Prostate gland (tissue), 2 donors: Measurements from ENCODE around the gene TRMT112. TPM values are rescaled to one million over a fixed set of nuclear protein-coding genes. Genes with fewer than 3 reads are reported as not detected.

ENCODE experiments used
- DNase-seq: peaks from one replicate; pipeline ENCODE4 v3.0.0-alpha.2; 2019; ENCODE audit warnings: low spot score
- H3K27ac ChIP-seq, 2 donors: fragments of 200-600 bp; sonication (generic); 2 replicates each; pipeline ENCODE4 v1.5.1; 2017 to 2019
- H3K27me3 ChIP-seq: fragments of 200-600 bp; sonication (generic); replicated peaks from 2 replicates; pipeline ENCODE4 v1.5.1; 2019; ENCODE audit not compliant: insufficient read depth
- H3K36me3 ChIP-seq, 2 donors: fragments of 200-600 bp; sonication (generic); 1 replicate in 1 of 2; 2 replicates in 1 of 2; pipeline versions ENCODE4 v1.5.1 to v1.8.1; 2017 to 2019
- H3K4me1 ChIP-seq: fragments of 200-600 bp; sonication (generic); replicated peaks from 2 replicates; pipeline ENCODE4 v1.5.1; 2019
- H3K4me3 ChIP-seq, 2 donors: fragments of 200-600 bp; sonication (generic); 2 replicates each; pipeline ENCODE4 v1.5.1; 2017 to 2019
- H3K9me3 ChIP-seq: fragments of 200-600 bp; sonication (generic); 2 replicates; pipeline ENCODE4 v1.5.1; 2017
- CTCF ChIP-seq, 4 experiments: fragments of 200-600 bp in 2 of 4; fragments of 450-650 bp in 2 of 4; sonication (generic) in 2 of 4; IDR thresholded peaks; 1 replicate in 3 of 4; 2 replicates in 1 of 4; pipeline ENCODE4 v1.5.1; 2016 to 2019; ENCODE audit warnings: antibody characterized with exemption in 4 of 4, mild to moderate bottlenecking in 2 of 4, moderate library complexity in 2 of 4
- POLR2A ChIP-seq: fragments of 450-650 bp; IDR thresholded peaks from one replicate; pipeline ENCODE4 v1.6.1; 2016; ENCODE audit warnings: antibody characterized with exemption, mild to moderate bottlenecking
- POLR2AphosphoS5 ChIP-seq: sonication (generic); formaldehyde crosslinking; IDR thresholded peaks from one replicate; pipeline ENCODE4 v1.6.1; 2017; ENCODE audit warnings: antibody characterized with exemption
- WGBS: methylation state at CpG from one replicate; pipeline ENCODE4 v1.1.5; 2018; 5-methylcytosine and 5-hydroxymethylcytosine counted together
- intact Hi-C: fragments of 100-400 bp; cut with DNase I; formaldehyde crosslinking; loops from one replicate; pipeline ENCODE4 v1.14.2; 2022
- total RNA-seq, 2 donors: library from RNA; depleted of rRNA; stranded (reverse); fragments of >200 nt; gene quantifications; one replicate each; pipeline ENCODE4 v1.1.0, GENCODE V29; 2016

The TRMT112 gene
- total RNA-seq, 2 donors from 2014 or later: 328 to 400 TPM

- H3K36me3 ChIP-seq: no peaks in the 10 kb centered on the region
- TF ChIP-seq CTCF (IDR thresholded peaks at IDR 0.05) (no peak), POLR2A (no peak), POLR2AphosphoS5 (no peak)
- intact Hi-C loops: no loop called here
- no peak overlapping the region for H3K4me3 ChIP-seq
- no peaks in the 10 kb centered on the region for H3K9me3 ChIP-seq
- 60% methylated on average over 2 of the region's 2 CpGs for WGBS
- H3K27me3 ChIP-seq: no peaks in the 10 kb centered on the region
- no peak for DNase-seq
- no peaks in the 10 kb centered on the region for H3K4me1 ChIP-seq
- H3K27ac ChIP-seq: no peak overlapping the region
Observed at GRCh38 chr11:64275841-64276240, 41.5 kb downstream of the TRMT112 start.

- 86% methylated on average over 15 of the region's 15 CpGs for WGBS
- intact Hi-C loops: no loop called here
- H3K27ac ChIP-seq: no peak overlapping the region
- TF ChIP-seq POLR2AphosphoS5 (no peak), CTCF (IDR thresholded peaks at IDR 0.05) (no peak), POLR2A (no peak)
- H3K4me1 ChIP-seq: no peaks in the 10 kb centered on the region
- no peaks in the 10 kb centered on the region for H3K9me3 ChIP-seq
- H3K4me3 ChIP-seq: no peak overlapping the region
- DNase-seq: no peak
- no peaks in the 10 kb centered on the region for H3K36me3 ChIP-seq
- H3K27me3 ChIP-seq: no peaks in the 10 kb centered on the region
Observed at GRCh38 chr11:64275031-64275800, 42.1 kb downstream of the TRMT112 start.

- peak; percentile 99 for DNase-seq
- Histone ChIP-seq H3K27ac (peak overlapping the region; percentile 94 to 96), H3K27me3 (no peaks in the 10 kb centered on the region), H3K36me3 (no peaks in the 10 kb centered on the region), H3K4me3 (peak overlapping the region; percentile 64 to 69), H3K4me1 (peaks cover 8% of the 10 kb centered on the region), H3K9me3 (no peaks in the 10 kb centered on the region)
- intact Hi-C loops: no loop called here
- under 1% methylated on average over 46 of the region's 58 CpGs for WGBS
- TF ChIP-seq CTCF (IDR thresholded peaks at IDR 0.05) (peak in 3 of 4 experiments; percentile 13 to 33 (median 28)), POLR2AphosphoS5 (peak; percentile 99), POLR2A (peak; percentile 14)
Observed at GRCh38 chr11:64269540-64270220, 47.7 kb downstream of the TRMT112 start.

GRCh38 chr11:64268893-64269539, 48.3 kb downstream of the TRMT112 start:
- Histone ChIP-seq H3K4me3 (peak overlapping the region; percentile 64 to 69), H3K4me1 (peaks cover 8% of the 10 kb centered on the region), H3K27ac (peak overlapping the region; percentile 94 to 96), H3K9me3 (no peaks in the 10 kb centered on the region), H3K36me3 (no peaks in the 10 kb centered on the region), H3K27me3 (no peaks in the 10 kb centered on the region)
- DNase-seq: peak; percentile 51
- TF ChIP-seq CTCF (IDR thresholded peaks at IDR 0.05) (no peak), POLR2A (no peak), POLR2AphosphoS5 (no peak)
- WGBS: 3% methylated on average over 18 of the region's 34 CpGs
- intact Hi-C loops: no loop called here
